HepG2 (cell line): Measurements from ENCODE around the gene CCDC82. TPM values are rescaled to one million over a fixed set of nuclear protein-coding genes. Genes with fewer than 3 reads are reported as not detected.

Source experiments
- ARNTL ChIP-seq: sonication (generic); formaldehyde crosslinking; IDR thresholded peaks from 2 replicates; pipeline ENCODE4 v1.4.0; 2020; ENCODE audit warnings: mild to moderate bottlenecking, missing genetic modification reagents
- BCL6 ChIP-seq: IDR thresholded peaks from 2 replicates; pipeline ENCODE4 v1.6.1; 2016; ENCODE audit warnings: missing genetic modification reagents, missing compliant biosample characterization
- BORCS8-MEF2B ChIP-seq: sonication (generic); formaldehyde crosslinking; IDR thresholded peaks from 2 replicates; pipeline ENCODE4 v1.8.0; 2022; ENCODE audit warnings: mild to moderate bottlenecking, missing genetic modification reagents
- FOXO1 ChIP-seq: sonication (generic); formaldehyde crosslinking; IDR thresholded peaks from 2 replicates; pipeline ENCODE4 v1.4.0; 2020; ENCODE audit warnings: missing genetic modification reagents
- HMG20B ChIP-seq: conservative IDR thresholded peaks from 2 replicates; pipeline ENCODE4 v1.6.1; 2016; ENCODE audit warnings: missing genetic modification reagents, missing compliant biosample characterization
- ISL2 ChIP-seq: sonication (generic); formaldehyde crosslinking; IDR thresholded peaks from 2 replicates; pipeline ENCODE4 v1.5.0; 2020; ENCODE audit warnings: missing genetic modification reagents
- MBNL3 ChIP-seq: fragments of 250-450 bp; sonication (Bioruptor Pico); conservative IDR thresholded peaks from 2 replicates; pipeline ENCODE4 v1.8.0; 2022; ENCODE audit warnings: mild to moderate bottlenecking, inconsistent platforms
- NBN ChIP-seq: fragments of 450-650 bp; conservative IDR thresholded peaks from 2 replicates; pipeline ENCODE4 v1.6.1; 2017
- NFKBIZ ChIP-seq: IDR thresholded peaks from 2 replicates; pipeline ENCODE4 v1.6.1; 2018; ENCODE audit warnings: missing genetic modification reagents, missing compliant biosample characterization
- SMAD3 ChIP-seq: sonication (generic); formaldehyde crosslinking; IDR thresholded peaks from 2 replicates; pipeline ENCODE4 v1.4.0; 2020; ENCODE audit warnings: missing genetic modification reagents
- ZNF282 ChIP-seq: fragments of 450-650 bp; IDR thresholded peaks from 2 replicates; pipeline ENCODE4 v1.6.1; 2018; ENCODE audit not compliant: partially characterized antibody
- ZNF33B ChIP-seq: sonication (generic); formaldehyde crosslinking; IDR thresholded peaks from 2 replicates; pipeline ENCODE4 v1.5.1; 2020; ENCODE audit warnings: mild to moderate bottlenecking, missing genetic modification reagents
- ZNF383 ChIP-seq: sonication (generic); formaldehyde crosslinking; IDR thresholded peaks from 2 replicates; pipeline ENCODE4 v1.4.0; 2020; ENCODE audit warnings: missing genetic modification reagents, mild to moderate bottlenecking, borderline replicate concordance
- ZNF510 ChIP-seq: sonication (generic); formaldehyde crosslinking; IDR thresholded peaks from 2 replicates; pipeline ENCODE4 v1.4.0; 2020; ENCODE audit warnings: low read depth, mild to moderate bottlenecking, missing genetic modification reagents
- polyA plus RNA-seq, 8 experiments: library from polyadenylated mRNA; depleted of rRNA in 3 of 8; stranded (reverse) in 7 of 8; unstranded in 1 of 8; fragments of >200 nt; fragmentation: Illumina TruSeq in 4 of 8; extraction: Trizol in 4 of 8; gene quantifications; 2 replicates each; pipeline versions ENCODE4 v1.2.1 to v1.2.3, GENCODE V29; 2011 to 2016; ENCODE audit warnings: low read depth in 4 of 8, missing spikeins in 1 of 8, mixed read lengths in 1 of 8; ENCODE audit not compliant: insufficient read depth in 1 of 8
- total RNA-seq, 5 experiments: library from RNA; depleted of rRNA; stranded (reverse); fragments of >200 nt; fragmentation: Illumina TruSeq; extraction: Trizol; gene quantifications; 2 replicates each; pipeline ENCODE4 v1.2.3, GENCODE V29; 2016; ENCODE audit warnings: low read depth in 1 of 5
- TF ChIP-seq, protein P1 (sequence below): sonication (generic); formaldehyde crosslinking; IDR thresholded peaks from 2 replicates; pipeline ENCODE4 v1.8.0; 2022; ENCODE audit warnings: missing genetic modification reagents, mild to moderate bottlenecking, borderline replicate concordance
- TF ChIP-seq, protein P2 (sequence below): IDR thresholded peaks from 2 replicates; pipeline ENCODE4 v1.6.1; 2016; ENCODE audit warnings: control low read depth
- TF ChIP-seq, protein P3 (sequence below): fragments of 450-650 bp; IDR thresholded peaks from 2 replicates; pipeline ENCODE4 v1.6.1; 2016
- TF ChIP-seq, protein P4 (sequence below): sonication (generic); formaldehyde crosslinking; conservative IDR thresholded peaks from 2 replicates; pipeline ENCODE4 v1.8.0; 2022; ENCODE audit warnings: missing genetic modification reagents
- TF ChIP-seq, protein P5 (sequence below): IDR thresholded peaks from 2 replicates; pipeline ENCODE4 v1.4.0; 2020; ENCODE audit warnings: mild to moderate bottlenecking, missing genetic modification reagents
- TF ChIP-seq, protein P6 (sequence below): sonication (generic); formaldehyde crosslinking; IDR thresholded peaks from 2 replicates; pipeline ENCODE4 v1.5.0; 2020; ENCODE audit warnings: missing genetic modification reagents, mild to moderate bottlenecking, borderline replicate concordance

CCDC82 gene
- total and polyA plus RNA-seq, 2 of the 13 experiments (the other 11 are each of a cell fraction or from before 2014, with no cell fraction given), result 19.7 to 25.7 TPM

DNA sequence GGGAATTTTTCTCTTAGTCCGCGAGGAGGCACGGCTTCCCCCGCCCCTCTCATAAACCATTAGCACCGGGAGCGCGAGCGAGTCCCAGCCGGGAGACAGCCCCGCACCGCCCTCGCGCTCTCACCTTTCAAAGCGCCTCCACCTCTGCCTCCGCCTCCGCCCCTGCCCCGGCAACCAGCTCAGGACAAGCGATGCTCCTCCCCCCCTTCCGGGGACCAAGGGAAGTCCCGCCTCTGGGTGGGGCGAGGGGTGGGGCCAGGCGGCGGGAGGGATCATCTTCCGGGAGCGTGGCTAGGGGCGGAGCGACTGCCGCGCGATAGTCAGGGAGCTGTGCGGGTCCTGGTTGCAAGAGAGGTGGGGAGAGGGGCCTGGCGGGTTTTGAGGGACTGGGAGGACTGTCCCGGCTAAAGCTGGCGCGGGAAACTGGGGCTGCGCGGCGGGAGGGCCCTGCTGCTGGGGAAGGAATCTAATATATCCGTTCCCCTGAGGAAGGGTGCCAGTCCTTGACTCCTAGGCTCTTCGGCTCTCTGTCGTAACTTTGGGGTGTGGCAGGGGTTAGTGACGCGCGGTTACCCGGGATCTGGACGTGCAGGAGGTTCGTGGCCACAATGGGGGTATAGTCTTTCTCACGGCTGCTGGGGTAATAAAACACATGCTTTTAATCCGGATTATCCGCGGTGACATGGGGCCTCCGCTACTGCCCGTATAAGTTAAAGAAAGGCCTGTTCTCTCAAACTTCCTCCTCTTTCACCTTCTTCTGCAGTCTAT lies at the start of gene CCDC82, which contains the start of gene JRKL (continued):
- TF ChIP-seq ISL2 (CRISPR knock-in tag) (no peak; the same call in 1 of the 2 replicates), BORCS8-MEF2B (peak; percentile 41; the same call in 1 of the 2 replicates), BCL6 (CRISPR knock-in tag) (no peak), ZNF510 (peak; percentile 89; the same call in 1 of the 2 replicates), ZNF282 (no peak), ARNTL (CRISPR knock-in tag) (peak; percentile 55; the same call in 1 of the 2 replicates), ZNF383 (CRISPR knock-in tag) (no peak), ZNF33B (CRISPR knock-in tag) (peak; percentile 74; the same call in 1 of the 2 replicates), NFKBIZ (CRISPR knock-in tag) (no peak), HMG20B (CRISPR knock-in tag) (no peak), MBNL3 (no peak), NBN (no peak), SMAD3 (no peak), FOXO1 (CRISPR knock-in tag) (no peak)
- TF ChIP-seq, protein P1, sequence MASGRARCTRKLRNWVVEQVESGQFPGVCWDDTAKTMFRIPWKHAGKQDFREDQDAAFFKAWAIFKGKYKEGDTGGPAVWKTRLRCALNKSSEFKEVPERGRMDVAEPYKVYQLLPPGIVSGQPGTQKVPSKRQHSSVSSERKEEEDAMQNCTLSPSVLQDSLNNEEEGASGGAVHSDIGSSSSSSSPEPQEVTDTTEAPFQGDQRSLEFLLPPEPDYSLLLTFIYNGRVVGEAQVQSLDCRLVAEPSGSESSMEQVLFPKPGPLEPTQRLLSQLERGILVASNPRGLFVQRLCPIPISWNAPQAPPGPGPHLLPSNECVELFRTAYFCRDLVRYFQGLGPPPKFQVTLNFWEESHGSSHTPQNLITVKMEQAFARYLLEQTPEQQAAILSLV (CRISPR knock-in tag), result no peak
- TF ChIP-seq, protein P2, sequence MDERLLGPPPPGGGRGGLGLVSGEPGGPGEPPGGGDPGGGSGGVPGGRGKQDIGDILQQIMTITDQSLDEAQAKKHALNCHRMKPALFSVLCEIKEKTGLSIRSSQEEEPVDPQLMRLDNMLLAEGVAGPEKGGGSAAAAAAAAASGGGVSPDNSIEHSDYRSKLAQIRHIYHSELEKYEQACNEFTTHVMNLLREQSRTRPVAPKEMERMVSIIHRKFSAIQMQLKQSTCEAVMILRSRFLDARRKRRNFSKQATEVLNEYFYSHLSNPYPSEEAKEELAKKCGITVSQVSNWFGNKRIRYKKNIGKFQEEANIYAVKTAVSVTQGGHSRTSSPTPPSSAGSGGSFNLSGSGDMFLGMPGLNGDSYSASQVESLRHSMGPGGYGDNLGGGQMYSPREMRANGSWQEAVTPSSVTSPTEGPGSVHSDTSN (CRISPR knock-in tag), result no peak
- TF ChIP-seq, protein P3, sequence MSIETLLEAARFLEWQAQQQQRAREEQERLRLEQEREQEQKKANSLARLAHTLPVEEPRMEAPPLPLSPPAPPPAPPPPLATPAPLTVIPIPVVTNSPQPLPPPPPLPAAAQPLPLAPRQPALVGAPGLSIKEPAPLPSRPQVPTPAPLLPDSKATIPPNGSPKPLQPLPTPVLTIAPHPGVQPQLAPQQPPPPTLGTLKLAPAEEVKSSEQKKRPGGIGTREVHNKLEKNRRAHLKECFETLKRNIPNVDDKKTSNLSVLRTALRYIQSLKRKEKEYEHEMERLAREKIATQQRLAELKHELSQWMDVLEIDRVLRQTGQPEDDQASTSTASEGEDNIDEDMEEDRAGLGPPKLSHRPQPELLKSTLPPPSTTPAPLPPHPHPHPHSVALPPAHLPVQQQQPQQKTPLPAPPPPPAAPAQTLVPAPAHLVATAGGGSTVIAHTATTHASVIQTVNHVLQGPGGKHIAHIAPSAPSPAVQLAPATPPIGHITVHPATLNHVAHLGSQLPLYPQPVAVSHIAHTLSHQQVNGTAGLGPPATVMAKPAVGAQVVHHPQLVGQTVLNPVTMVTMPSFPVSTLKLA, result peak; percentile 48
- TF ChIP-seq, protein P4, sequence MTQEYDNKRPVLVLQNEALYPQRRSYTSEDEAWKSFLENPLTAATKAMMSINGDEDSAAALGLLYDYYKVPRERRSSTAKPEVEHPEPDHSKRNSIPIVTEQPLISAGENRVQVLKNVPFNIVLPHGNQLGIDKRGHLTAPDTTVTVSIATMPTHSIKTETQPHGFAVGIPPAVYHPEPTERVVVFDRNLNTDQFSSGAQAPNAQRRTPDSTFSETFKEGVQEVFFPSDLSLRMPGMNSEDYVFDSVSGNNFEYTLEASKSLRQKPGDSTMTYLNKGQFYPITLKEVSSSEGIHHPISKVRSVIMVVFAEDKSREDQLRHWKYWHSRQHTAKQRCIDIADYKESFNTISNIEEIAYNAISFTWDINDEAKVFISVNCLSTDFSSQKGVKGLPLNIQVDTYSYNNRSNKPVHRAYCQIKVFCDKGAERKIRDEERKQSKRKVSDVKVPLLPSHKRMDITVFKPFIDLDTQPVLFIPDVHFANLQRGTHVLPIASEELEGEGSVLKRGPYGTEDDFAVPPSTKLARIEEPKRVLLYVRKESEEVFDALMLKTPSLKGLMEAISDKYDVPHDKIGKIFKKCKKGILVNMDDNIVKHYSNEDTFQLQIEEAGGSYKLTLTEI, result no peak
- TF ChIP-seq, protein P5, sequence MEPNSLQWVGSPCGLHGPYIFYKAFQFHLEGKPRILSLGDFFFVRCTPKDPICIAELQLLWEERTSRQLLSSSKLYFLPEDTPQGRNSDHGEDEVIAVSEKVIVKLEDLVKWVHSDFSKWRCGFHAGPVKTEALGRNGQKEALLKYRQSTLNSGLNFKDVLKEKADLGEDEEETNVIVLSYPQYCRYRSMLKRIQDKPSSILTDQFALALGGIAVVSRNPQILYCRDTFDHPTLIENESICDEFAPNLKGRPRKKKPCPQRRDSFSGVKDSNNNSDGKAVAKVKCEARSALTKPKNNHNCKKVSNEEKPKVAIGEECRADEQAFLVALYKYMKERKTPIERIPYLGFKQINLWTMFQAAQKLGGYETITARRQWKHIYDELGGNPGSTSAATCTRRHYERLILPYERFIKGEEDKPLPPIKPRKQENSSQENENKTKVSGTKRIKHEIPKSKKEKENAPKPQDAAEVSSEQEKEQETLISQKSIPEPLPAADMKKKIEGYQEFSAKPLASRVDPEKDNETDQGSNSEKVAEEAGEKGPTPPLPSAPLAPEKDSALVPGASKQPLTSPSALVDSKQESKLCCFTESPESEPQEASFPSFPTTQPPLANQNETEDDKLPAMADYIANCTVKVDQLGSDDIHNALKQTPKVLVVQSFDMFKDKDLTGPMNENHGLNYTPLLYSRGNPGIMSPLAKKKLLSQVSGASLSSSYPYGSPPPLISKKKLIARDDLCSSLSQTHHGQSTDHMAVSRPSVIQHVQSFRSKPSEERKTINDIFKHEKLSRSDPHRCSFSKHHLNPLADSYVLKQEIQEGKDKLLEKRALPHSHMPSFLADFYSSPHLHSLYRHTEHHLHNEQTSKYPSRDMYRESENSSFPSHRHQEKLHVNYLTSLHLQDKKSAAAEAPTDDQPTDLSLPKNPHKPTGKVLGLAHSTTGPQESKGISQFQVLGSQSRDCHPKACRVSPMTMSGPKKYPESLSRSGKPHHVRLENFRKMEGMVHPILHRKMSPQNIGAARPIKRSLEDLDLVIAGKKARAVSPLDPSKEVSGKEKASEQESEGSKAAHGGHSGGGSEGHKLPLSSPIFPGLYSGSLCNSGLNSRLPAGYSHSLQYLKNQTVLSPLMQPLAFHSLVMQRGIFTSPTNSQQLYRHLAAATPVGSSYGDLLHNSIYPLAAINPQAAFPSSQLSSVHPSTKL (CRISPR knock-in tag), result peak; percentile 35; the same call in 1 of the 2 replicates
- TF ChIP-seq, protein P6, sequence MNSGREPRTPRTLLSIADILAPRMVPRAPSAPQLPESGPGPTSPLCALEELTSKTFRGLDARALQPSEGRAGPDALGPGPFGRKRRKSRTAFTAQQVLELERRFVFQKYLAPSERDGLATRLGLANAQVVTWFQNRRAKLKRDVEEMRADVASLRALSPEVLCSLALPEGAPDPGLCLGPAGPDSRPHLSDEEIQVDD (CRISPR knock-in tag), result no peak; the same call in 1 of the 2 replicates
